HepG2 (cell line): ENCODE data around the gene GLB1L3.
A peak's percentile ranks its signal among the peaks of the same experiment; 100 is the strongest.

Experiments
- GABPA ChIP-seq, 2 experiments: IDR thresholded peaks; 2 replicates each; pipeline ENCODE4 v1.6.1; 2011 to 2016; ENCODE audit warnings: low read depth in 2 of 2, low read length in 1 of 2, missing biosample characterization in 1 of 2, missing genetic modification characterization in 1 of 2
- MYC ChIP-seq: sonication (generic); formaldehyde crosslinking; IDR thresholded peaks from 2 replicates; pipeline ENCODE4 v1.9.0; 2021; ENCODE audit warnings: missing genetic modification reagents, borderline replicate concordance
- NFIC ChIP-seq: IDR thresholded peaks from 2 replicates; pipeline ENCODE4 v1.6.1; 2012; ENCODE audit warnings: mild to moderate bottlenecking, low read length, inconsistent platforms
- RFX1 ChIP-seq: fragments of 450-650 bp; IDR thresholded peaks from 2 replicates; pipeline ENCODE4 v1.6.1; 2017
- RNF219 ChIP-seq: sonication (generic); formaldehyde crosslinking; IDR thresholded peaks from 2 replicates; pipeline ENCODE4 v1.5.0; 2020; ENCODE audit warnings: mild to moderate bottlenecking, missing genetic modification reagents
- RXRA ChIP-seq: sonication (generic); formaldehyde crosslinking; IDR thresholded peaks from 2 replicates; pipeline ENCODE4 v1.5.1; 2020; ENCODE audit warnings: missing genetic modification reagents
- SMC3 ChIP-seq: IDR thresholded peaks from 2 replicates; pipeline ENCODE4 v1.6.1; 2011; ENCODE audit warnings: low read length, improper control_type of control experiment
- ZFP37 ChIP-seq: sonication (generic); formaldehyde crosslinking; IDR thresholded peaks from 2 replicates; pipeline ENCODE4 v1.4.0; 2020; ENCODE audit warnings: missing genetic modification reagents, borderline replicate concordance
- ZNF124 ChIP-seq: sonication (generic); formaldehyde crosslinking; IDR thresholded peaks from 2 replicates; pipeline ENCODE4 v1.4.0; 2020; ENCODE audit warnings: missing genetic modification reagents
- ZNF354B ChIP-seq: sonication (generic); formaldehyde crosslinking; IDR thresholded peaks from 2 replicates; pipeline ENCODE4 v1.8.0; 2022; ENCODE audit warnings: mild to moderate bottlenecking, missing genetic modification reagents
- TF ChIP-seq, protein P1 (sequence below): sonication (generic); formaldehyde crosslinking; IDR thresholded peaks from 2 replicates; pipeline ENCODE4 v1.5.0; 2020; ENCODE audit warnings: mild to moderate bottlenecking, missing genetic modification reagents, moderate library complexity
- TF ChIP-seq, protein P2 (sequence below): sonication (generic); formaldehyde crosslinking; IDR thresholded peaks from 2 replicates; pipeline ENCODE4 v1.4.0; 2020; ENCODE audit warnings: missing genetic modification reagents

- TF ChIP-seq, protein P1, sequence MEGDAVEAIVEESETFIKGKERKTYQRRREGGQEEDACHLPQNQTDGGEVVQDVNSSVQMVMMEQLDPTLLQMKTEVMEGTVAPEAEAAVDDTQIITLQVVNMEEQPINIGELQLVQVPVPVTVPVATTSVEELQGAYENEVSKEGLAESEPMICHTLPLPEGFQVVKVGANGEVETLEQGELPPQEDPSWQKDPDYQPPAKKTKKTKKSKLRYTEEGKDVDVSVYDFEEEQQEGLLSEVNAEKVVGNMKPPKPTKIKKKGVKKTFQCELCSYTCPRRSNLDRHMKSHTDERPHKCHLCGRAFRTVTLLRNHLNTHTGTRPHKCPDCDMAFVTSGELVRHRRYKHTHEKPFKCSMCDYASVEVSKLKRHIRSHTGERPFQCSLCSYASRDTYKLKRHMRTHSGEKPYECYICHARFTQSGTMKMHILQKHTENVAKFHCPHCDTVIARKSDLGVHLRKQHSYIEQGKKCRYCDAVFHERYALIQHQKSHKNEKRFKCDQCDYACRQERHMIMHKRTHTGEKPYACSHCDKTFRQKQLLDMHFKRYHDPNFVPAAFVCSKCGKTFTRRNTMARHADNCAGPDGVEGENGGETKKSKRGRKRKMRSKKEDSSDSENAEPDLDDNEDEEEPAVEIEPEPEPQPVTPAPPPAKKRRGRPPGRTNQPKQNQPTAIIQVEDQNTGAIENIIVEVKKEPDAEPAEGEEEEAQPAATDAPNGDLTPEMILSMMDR: peak; percentile 51
- TF ChIP-seq RFX1 (no peak), GABPA (IDR thresholded peaks at IDR 0.05; ENCODE audit: low read depth, low read length) (no peak), GABPA (CRISPR knock-in tag; IDR thresholded peaks at IDR 0.05; ENCODE audit: low read depth) (no peak), NFIC (no peak), MYC (CRISPR knock-in tag) (no peak), RXRA (no peak), ZNF354B (CRISPR knock-in tag) (no peak), RNF219 (CRISPR knock-in tag) (no peak), ZFP37 (CRISPR knock-in tag) (no peak), ZNF124 (CRISPR knock-in tag) (no peak), SMC3 (no peak)
- TF ChIP-seq, protein P2, sequence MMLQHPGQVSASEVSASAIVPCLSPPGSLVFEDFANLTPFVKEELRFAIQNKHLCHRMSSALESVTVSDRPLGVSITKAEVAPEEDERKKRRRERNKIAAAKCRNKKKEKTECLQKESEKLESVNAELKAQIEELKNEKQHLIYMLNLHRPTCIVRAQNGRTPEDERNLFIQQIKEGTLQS (CRISPR knock-in tag): no peak
Observed at GRCh38 chr11:134270250-134270714, 5.9 kb upstream of the GLB1L3 start.
